IMR-90 (cell line): Measurements from ENCODE around the gene NIPSNAP3A.

Experiments used
- CTCF ChIP-seq: conservative IDR thresholded peaks from 2 replicates; pipeline ENCODE4 v1.5.1; 2012; ENCODE audit warnings: mild to moderate bottlenecking, low read depth, low read length, improper control_type of control experiment
- MAFK ChIP-seq: IDR thresholded peaks from 2 replicates; pipeline ENCODE4 v1.6.1; 2012; ENCODE audit warnings: low read depth, low read length, improper control_type of control experiment
- POLR2A ChIP-seq: IDR thresholded peaks from 2 replicates; pipeline ENCODE4 v1.6.1; 2012; ENCODE audit warnings: mild to moderate bottlenecking, low read depth, low read length

- TF ChIP-seq CTCF (no peak), MAFK (no peak), POLR2A (no peak)
Measured at GRCh38 chr9:104787306-104788015, 40.0 kb downstream of the NIPSNAP3A start.
